ENCODE measurements around the gene PARD6G.

Gene PARD6G

DNA sequence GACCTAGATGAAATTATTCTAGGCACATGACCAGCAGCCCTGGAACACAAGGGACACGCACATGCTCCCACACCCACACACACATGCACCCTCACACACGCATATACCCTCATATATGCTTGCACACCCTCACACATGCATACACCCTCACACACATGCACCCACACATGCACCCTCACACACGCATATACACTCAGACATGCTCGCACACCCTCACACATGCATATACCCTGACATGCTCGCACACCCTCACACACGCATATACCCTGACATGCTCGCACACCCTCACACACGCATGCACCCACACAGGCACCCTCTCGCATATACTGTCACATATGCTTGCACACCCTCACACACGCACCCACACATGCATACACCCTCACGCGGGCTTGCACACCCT is 61.8 kb downstream of the PARD6G start:
- H3K9me3 ChIP-seq (ENCODE audit: low read length), result no peaks in the 10 kb centered on the region
- no peaks in the 10 kb centered on the region for H3K9me2 ChIP-seq (ENCODE audit: low read depth, low read length)
- H2AFZ ChIP-seq (ENCODE audit: low read length), result no peak overlapping the region
- no peak for TF ChIP-seq EZH2 (IDR thresholded peaks at IDR 0.05; ENCODE audit: borderline replicate concordance, low read length)
- TF ChIP-seq, protein P1, sequence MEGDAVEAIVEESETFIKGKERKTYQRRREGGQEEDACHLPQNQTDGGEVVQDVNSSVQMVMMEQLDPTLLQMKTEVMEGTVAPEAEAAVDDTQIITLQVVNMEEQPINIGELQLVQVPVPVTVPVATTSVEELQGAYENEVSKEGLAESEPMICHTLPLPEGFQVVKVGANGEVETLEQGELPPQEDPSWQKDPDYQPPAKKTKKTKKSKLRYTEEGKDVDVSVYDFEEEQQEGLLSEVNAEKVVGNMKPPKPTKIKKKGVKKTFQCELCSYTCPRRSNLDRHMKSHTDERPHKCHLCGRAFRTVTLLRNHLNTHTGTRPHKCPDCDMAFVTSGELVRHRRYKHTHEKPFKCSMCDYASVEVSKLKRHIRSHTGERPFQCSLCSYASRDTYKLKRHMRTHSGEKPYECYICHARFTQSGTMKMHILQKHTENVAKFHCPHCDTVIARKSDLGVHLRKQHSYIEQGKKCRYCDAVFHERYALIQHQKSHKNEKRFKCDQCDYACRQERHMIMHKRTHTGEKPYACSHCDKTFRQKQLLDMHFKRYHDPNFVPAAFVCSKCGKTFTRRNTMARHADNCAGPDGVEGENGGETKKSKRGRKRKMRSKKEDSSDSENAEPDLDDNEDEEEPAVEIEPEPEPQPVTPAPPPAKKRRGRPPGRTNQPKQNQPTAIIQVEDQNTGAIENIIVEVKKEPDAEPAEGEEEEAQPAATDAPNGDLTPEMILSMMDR (IDR thresholded peaks at IDR 0.05; ENCODE audit: low read length), result no peak
- no peak overlapping the region for H3K27ac ChIP-seq (ENCODE audit: low read depth, low read length, poor library complexity, severe bottlenecking)
- no peaks in the 10 kb centered on the region for H3K4me1 ChIP-seq (ENCODE audit: insufficient read depth, low read length, severe bottlenecking)
- H4K20me1 ChIP-seq (ENCODE audit: insufficient read depth, low read length), result no peaks in the 10 kb centered on the region
- no peaks in the 10 kb centered on the region for H3F3A ChIP-seq (ENCODE audit: insufficient read depth, low read length)
- no peak overlapping the region for H3K9ac ChIP-seq (ENCODE audit: low read length)
- no peaks in the 10 kb centered on the region for H3K36me3 ChIP-seq (ENCODE audit: insufficient read depth, low read length)
- H3K4me3 ChIP-seq (ENCODE audit: low read depth, low read length, poor library complexity, severe bottlenecking), result no peak overlapping the region
- peaks cover 6% of the 10 kb centered on the region for H3K27me3 ChIP-seq (ENCODE audit: insufficient read depth, low read length)
- H3K4me2 ChIP-seq (ENCODE audit: low read length), result no peak overlapping the region
- no peaks in the 10 kb centered on the region for H3K79me2 ChIP-seq (ENCODE audit: insufficient read depth, low read length)

- H3K4me1 ChIP-seq (ENCODE audit: insufficient read depth, low read length, severe bottlenecking), result no peaks in the 10 kb centered on the region
- no peaks in the 10 kb centered on the region for H3K9me2 ChIP-seq (ENCODE audit: low read depth, low read length)
- H4K20me1 ChIP-seq (ENCODE audit: insufficient read depth, low read length), result no peaks in the 10 kb centered on the region
- H3K4me3 ChIP-seq (ENCODE audit: low read depth, low read length, poor library complexity, severe bottlenecking), result no peak overlapping the region
- H3K9ac ChIP-seq (ENCODE audit: low read length), result no peak overlapping the region
- no peaks in the 10 kb centered on the region for H3K36me3 ChIP-seq (ENCODE audit: insufficient read depth, low read length)
- no peak overlapping the region for H2AFZ ChIP-seq (ENCODE audit: low read length)
- no peak overlapping the region for H3K4me2 ChIP-seq (ENCODE audit: low read length)
- H3K27ac ChIP-seq (ENCODE audit: low read depth, low read length, poor library complexity, severe bottlenecking), result no peak overlapping the region
- H3F3A ChIP-seq (ENCODE audit: insufficient read depth, low read length), result no peaks in the 10 kb centered on the region
- H3K9me3 ChIP-seq (ENCODE audit: low read length), result no peaks in the 10 kb centered on the region
- H3K79me2 ChIP-seq (ENCODE audit: insufficient read depth, low read length), result no peaks in the 10 kb centered on the region
- peaks cover 10% of the 10 kb centered on the region for H3K27me3 ChIP-seq (ENCODE audit: insufficient read depth, low read length)
- TF ChIP-seq EZH2 (IDR thresholded peaks at IDR 0.05; ENCODE audit: borderline replicate concordance, low read length), result no peak
- TF ChIP-seq, protein P1 (IDR thresholded peaks at IDR 0.05; ENCODE audit: low read length), result no peak
Measured at GRCh38 chr18:80184243-80184772, 63.0 kb downstream of the PARD6G start.

- no peak overlapping the region for H2AFZ ChIP-seq (ENCODE audit: low read length)
- no peak overlapping the region for H3K27ac ChIP-seq (ENCODE audit: low read depth, low read length, poor library complexity, severe bottlenecking)
- no peaks in the 10 kb centered on the region for H3K4me1 ChIP-seq (ENCODE audit: insufficient read depth, low read length, severe bottlenecking)
- H3K79me2 ChIP-seq (ENCODE audit: insufficient read depth, low read length), result no peaks in the 10 kb centered on the region
- TF ChIP-seq, protein P1 (IDR thresholded peaks at IDR 0.05; ENCODE audit: low read length), result no peak
- TF ChIP-seq EZH2 (IDR thresholded peaks at IDR 0.05; ENCODE audit: borderline replicate concordance, low read length), result no peak
- H3K27me3 ChIP-seq (ENCODE audit: insufficient read depth, low read length), result peaks cover 10% of the 10 kb centered on the region
- no peaks in the 10 kb centered on the region for H3K36me3 ChIP-seq (ENCODE audit: insufficient read depth, low read length)
- H3K4me3 ChIP-seq (ENCODE audit: low read depth, low read length, poor library complexity, severe bottlenecking), result no peak overlapping the region
- H4K20me1 ChIP-seq (ENCODE audit: insufficient read depth, low read length), result no peaks in the 10 kb centered on the region
- no peaks in the 10 kb centered on the region for H3K9me2 ChIP-seq (ENCODE audit: low read depth, low read length)
- H3K9ac ChIP-seq (ENCODE audit: low read length), result no peak overlapping the region
- no peaks in the 10 kb centered on the region for H3F3A ChIP-seq (ENCODE audit: insufficient read depth, low read length)
- H3K4me2 ChIP-seq (ENCODE audit: low read length), result no peak overlapping the region
- H3K9me3 ChIP-seq (ENCODE audit: low read length), result no peaks in the 10 kb centered on the region
Measured at GRCh38 chr18:80183273-80184050, 63.9 kb downstream of the PARD6G start.

All from OCI-LY1 (cell line).